ENCODE results near the gene CLASRP. TPM values are rescaled to one million over a fixed set of nuclear protein-coding genes. Genes with fewer than 3 reads are reported as not detected.

The CLASRP gene
- polyA plus RNA-seq, 2 donors: 42.6 to 132 TPM

GRCh38 chr19:45040059-45040771 is 1.4 kb downstream of the CLASRP start:
- Histone ChIP-seq H3K27me3 (ENCODE audit: control insufficient read depth in 1 of 2, insufficient read depth in 2 of 2, low read length in 2 of 2) (no peaks in the 10 kb centered on the region), H3K36me3 (ENCODE audit: control insufficient read depth in 2 of 2, insufficient read depth in 2 of 2, low read length in 1 of 2) (peaks cover 8 to 28% of the 10 kb centered on the region in 2 donors), H3K4me1 (ENCODE audit: control insufficient read depth in 2 of 2, insufficient read depth in 2 of 2, low read length in 1 of 2) (peaks cover 9 to 13% of the 10 kb centered on the region in 2 donors), H3K4me3 (ENCODE audit: low read depth in 1 of 2, low read length in 2 of 2) (peak overlapping the region in 1 of 2 donors; percentile 76), H3K9me3 (ENCODE audit: control insufficient read depth in 2 of 2, insufficient read depth in 1 of 2, low read depth in 1 of 2, low read length in 1 of 2) (no peaks in the 10 kb centered on the region), H3K27ac (ENCODE audit: low read depth in 2 of 2, low read length in 1 of 2) (peak overlapping the region in 1 of 2 donors; percentile 24)
- 70% methylated on average over 19 of the region's 19 CpGs for WGBS, 2 donors

- Histone ChIP-seq H3K27ac (ENCODE audit: low read depth in 2 of 2, low read length in 1 of 2) (no peak overlapping the region), H3K27me3 (ENCODE audit: control insufficient read depth in 1 of 2, insufficient read depth in 2 of 2, low read length in 2 of 2) (no peaks in the 10 kb centered on the region), H3K36me3 (ENCODE audit: control insufficient read depth in 2 of 2, insufficient read depth in 2 of 2, low read length in 1 of 2) (peaks cover 8 to 36% of the 10 kb centered on the region in 2 donors), H3K4me1 (ENCODE audit: control insufficient read depth in 2 of 2, insufficient read depth in 2 of 2, low read length in 1 of 2) (peaks cover 13 to 17% of the 10 kb centered on the region in 2 donors), H3K9me3 (ENCODE audit: control insufficient read depth in 2 of 2, insufficient read depth in 1 of 2, low read depth in 1 of 2, low read length in 1 of 2) (no peaks in the 10 kb centered on the region), H3K4me3 (ENCODE audit: low read depth in 1 of 2, low read length in 2 of 2) (no peak overlapping the region)
- WGBS, 2 donors: 79 to 87% methylated on average over 6 of the region's 6 CpGs
Measured at GRCh38 chr19:45041125-45041524, 2.3 kb downstream of the CLASRP start.

- 51 to 70% methylated on average over 14 of the region's 14 CpGs for WGBS, 2 donors
- Histone ChIP-seq H3K4me3 (ENCODE audit: low read depth in 1 of 2, low read length in 2 of 2) (no peak overlapping the region), H3K36me3 (ENCODE audit: control insufficient read depth in 2 of 2, insufficient read depth in 2 of 2, low read length in 1 of 2) (peaks cover 5 to 36% of the 10 kb centered on the region in 2 donors), H3K27me3 (ENCODE audit: control insufficient read depth in 1 of 2, insufficient read depth in 2 of 2, low read length in 2 of 2) (no peaks in the 10 kb centered on the region), H3K27ac (ENCODE audit: low read depth in 2 of 2, low read length in 1 of 2) (no peak overlapping the region), H3K9me3 (ENCODE audit: control insufficient read depth in 2 of 2, insufficient read depth in 1 of 2, low read depth in 1 of 2, low read length in 1 of 2) (no peaks in the 10 kb centered on the region), H3K4me1 (ENCODE audit: control insufficient read depth in 2 of 2, insufficient read depth in 2 of 2, low read length in 1 of 2) (peaks cover 9 to 10% of the 10 kb centered on the region in 2 donors)
Measured at GRCh38 chr19:45045671-45046353, 7.0 kb downstream of the CLASRP start.

GRCh38 chr19:45046355-45046754 is 7.5 kb downstream of the CLASRP start:
- H3K4me1 ChIP-seq (ENCODE audit: control insufficient read depth in 2 of 2, insufficient read depth in 2 of 2, low read length in 1 of 2): peaks cover 9 to 10% of the 10 kb centered on the region in 2 donors
- no peaks in the 10 kb centered on the region for H3K9me3 ChIP-seq (ENCODE audit: control insufficient read depth in 2 of 2, insufficient read depth in 1 of 2, low read depth in 1 of 2, low read length in 1 of 2)
- H3K27ac ChIP-seq (ENCODE audit: low read depth in 2 of 2, low read length in 1 of 2): no peak overlapping the region
- no peak overlapping the region for H3K4me3 ChIP-seq (ENCODE audit: low read depth in 1 of 2, low read length in 2 of 2)
- no peaks in the 10 kb centered on the region for H3K27me3 ChIP-seq (ENCODE audit: control insufficient read depth in 1 of 2, insufficient read depth in 2 of 2, low read length in 2 of 2)
- H3K36me3 ChIP-seq (ENCODE audit: control insufficient read depth in 2 of 2, insufficient read depth in 2 of 2, low read length in 1 of 2): peaks cover 5 to 34% of the 10 kb centered on the region in 2 donors
- WGBS, 2 donors: 79 to 89% methylated on average over 7 of the region's 7 CpGs

GRCh38 chr19:45047188-45047797 is 8.4 kb downstream of the CLASRP start:
- H3K9me3 ChIP-seq (ENCODE audit: control insufficient read depth in 2 of 2, insufficient read depth in 1 of 2, low read depth in 1 of 2, low read length in 1 of 2): no peaks in the 10 kb centered on the region
- no peak overlapping the region for H3K4me3 ChIP-seq (ENCODE audit: low read depth in 1 of 2, low read length in 2 of 2)
- WGBS, 2 donors: 76 to 77% methylated on average over 7 of the region's 7 CpGs
- H3K27me3 ChIP-seq (ENCODE audit: control insufficient read depth in 1 of 2, insufficient read depth in 2 of 2, low read length in 2 of 2): no peaks in the 10 kb centered on the region
- H3K36me3 ChIP-seq (ENCODE audit: control insufficient read depth in 2 of 2, insufficient read depth in 2 of 2, low read length in 1 of 2): peaks cover 5 to 26% of the 10 kb centered on the region in 2 donors
- peaks cover 11 to 14% of the 10 kb centered on the region in 2 donors for H3K4me1 ChIP-seq (ENCODE audit: control insufficient read depth in 2 of 2, insufficient read depth in 2 of 2, low read length in 1 of 2)
- H3K27ac ChIP-seq (ENCODE audit: low read depth in 2 of 2, low read length in 1 of 2): no peak overlapping the region

- peaks cover 14 to 31% of the 10 kb centered on the region in 2 donors for H3K36me3 ChIP-seq (ENCODE audit: control insufficient read depth in 2 of 2, insufficient read depth in 2 of 2, low read length in 1 of 2)
- no peaks in the 10 kb centered on the region for H3K27me3 ChIP-seq (ENCODE audit: control insufficient read depth in 1 of 2, insufficient read depth in 2 of 2, low read length in 2 of 2)
- 69 to 75% methylated on average over 8 of the region's 8 CpGs for WGBS, 2 donors
- no peaks in the 10 kb centered on the region for H3K9me3 ChIP-seq (ENCODE audit: control insufficient read depth in 2 of 2, insufficient read depth in 1 of 2, low read depth in 1 of 2, low read length in 1 of 2)
- H3K4me3 ChIP-seq (ENCODE audit: low read depth in 1 of 2, low read length in 2 of 2): no peak overlapping the region
- H3K4me1 ChIP-seq (ENCODE audit: control insufficient read depth in 2 of 2, insufficient read depth in 2 of 2, low read length in 1 of 2): peaks cover 14 to 17% of the 10 kb centered on the region in 2 donors
- H3K27ac ChIP-seq (ENCODE audit: low read depth in 2 of 2, low read length in 1 of 2): peak overlapping the region in 1 of 2 donors; percentile 65
Measured at GRCh38 chr19:45049073-45049736, 10.4 kb downstream of the CLASRP start.

GRCh38 chr19:45050036-45050435 is 11.2 kb downstream of the CLASRP start:
- peaks cover 13 to 33% of the 10 kb centered on the region in 2 donors for H3K36me3 ChIP-seq (ENCODE audit: control insufficient read depth in 2 of 2, insufficient read depth in 2 of 2, low read length in 1 of 2)
- no peaks in the 10 kb centered on the region for H3K9me3 ChIP-seq (ENCODE audit: control insufficient read depth in 2 of 2, insufficient read depth in 1 of 2, low read depth in 1 of 2, low read length in 1 of 2)
- WGBS, 2 donors: 69 to 83% methylated on average over 6 of the region's 6 CpGs
- H3K4me1 ChIP-seq (ENCODE audit: control insufficient read depth in 2 of 2, insufficient read depth in 2 of 2, low read length in 1 of 2): peaks cover 14 to 17% of the 10 kb centered on the region in 2 donors
- H3K27ac ChIP-seq (ENCODE audit: low read depth in 2 of 2, low read length in 1 of 2): peak overlapping the region in 1 of 2 donors; percentile 16
- H3K4me3 ChIP-seq (ENCODE audit: low read depth in 1 of 2, low read length in 2 of 2): no peak overlapping the region
- H3K27me3 ChIP-seq (ENCODE audit: control insufficient read depth in 1 of 2, insufficient read depth in 2 of 2, low read length in 2 of 2): no peaks in the 10 kb centered on the region

GRCh38 chr19:45051929-45052579 is 13.2 kb downstream of the CLASRP start:
- Histone ChIP-seq H3K27me3 (ENCODE audit: control insufficient read depth in 1 of 2, insufficient read depth in 2 of 2, low read length in 2 of 2) (no peaks in the 10 kb centered on the region), H3K4me1 (ENCODE audit: control insufficient read depth in 2 of 2, insufficient read depth in 2 of 2, low read length in 1 of 2) (peaks cover 10 to 14% of the 10 kb centered on the region in 2 donors), H3K9me3 (ENCODE audit: control insufficient read depth in 2 of 2, insufficient read depth in 1 of 2, low read depth in 1 of 2, low read length in 1 of 2) (no peaks in the 10 kb centered on the region), H3K36me3 (ENCODE audit: control insufficient read depth in 2 of 2, insufficient read depth in 2 of 2, low read length in 1 of 2) (peaks cover 13 to 36% of the 10 kb centered on the region in 2 donors), H3K27ac (ENCODE audit: low read depth in 2 of 2, low read length in 1 of 2) (peak overlapping the region; percentile 74 to 80), H3K4me3 (ENCODE audit: low read depth in 1 of 2, low read length in 2 of 2) (no peak overlapping the region)
- WGBS, 2 donors: 38 to 45% methylated on average over 9 of the region's 9 CpGs

GRCh38 chr19:45056831-45057230 is 18.0 kb downstream of the CLASRP start:
- Histone ChIP-seq H3K27me3 (ENCODE audit: control insufficient read depth in 1 of 2, insufficient read depth in 2 of 2, low read length in 2 of 2) (no peaks in the 10 kb centered on the region), H3K36me3 (ENCODE audit: control insufficient read depth in 2 of 2, insufficient read depth in 2 of 2, low read length in 1 of 2) (peaks cover 28 to 80% of the 10 kb centered on the region in 2 donors), H3K27ac (ENCODE audit: low read depth in 2 of 2, low read length in 1 of 2) (no peak overlapping the region), H3K4me1 (ENCODE audit: control insufficient read depth in 2 of 2, insufficient read depth in 2 of 2, low read length in 1 of 2) (peaks cover 4 to 9% of the 10 kb centered on the region in 2 donors), H3K9me3 (ENCODE audit: control insufficient read depth in 2 of 2, insufficient read depth in 1 of 2, low read depth in 1 of 2, low read length in 1 of 2) (no peaks in the 10 kb centered on the region), H3K4me3 (ENCODE audit: low read depth in 1 of 2, low read length in 2 of 2) (no peak overlapping the region)
- WGBS, 2 donors: 91 to 93% methylated on average over 8 of the region's 8 CpGs

All from esophagus (tissue), 2 donors.